Measurements from ENCODE around the gene GNAI2. TPM values are rescaled to one million over a fixed set of nuclear protein-coding genes. Genes with fewer than 3 reads are reported as not detected.

The GNAI2 gene
- total RNA-seq, 6 experiments from 2014 or later, result 532 to 617 (median 582) TPM

GRCh38 chr3:50203113-50203808 lies 32.7 kb upstream of the GNAI2 start:
- Mint-ChIP-seq H3K36me3 (ENCODE audit: low read depth) (no peaks in the 10 kb centered on the region), H3K27me3 (ENCODE audit: insufficient read depth) (peaks cover 39% of the 10 kb centered on the region), H3K4me3 (no peak overlapping the region), H3K4me1 (ENCODE audit: low read depth) (0 out of 2 replicates have a peak, but pooled peaks cover 5% of the 10 kb centered on the region), H3K9me3 (no peaks in the 10 kb centered on the region), H3K27ac (no peak overlapping the region)
- DNase-seq, result no peak
- TF ChIP-seq, protein P1, sequence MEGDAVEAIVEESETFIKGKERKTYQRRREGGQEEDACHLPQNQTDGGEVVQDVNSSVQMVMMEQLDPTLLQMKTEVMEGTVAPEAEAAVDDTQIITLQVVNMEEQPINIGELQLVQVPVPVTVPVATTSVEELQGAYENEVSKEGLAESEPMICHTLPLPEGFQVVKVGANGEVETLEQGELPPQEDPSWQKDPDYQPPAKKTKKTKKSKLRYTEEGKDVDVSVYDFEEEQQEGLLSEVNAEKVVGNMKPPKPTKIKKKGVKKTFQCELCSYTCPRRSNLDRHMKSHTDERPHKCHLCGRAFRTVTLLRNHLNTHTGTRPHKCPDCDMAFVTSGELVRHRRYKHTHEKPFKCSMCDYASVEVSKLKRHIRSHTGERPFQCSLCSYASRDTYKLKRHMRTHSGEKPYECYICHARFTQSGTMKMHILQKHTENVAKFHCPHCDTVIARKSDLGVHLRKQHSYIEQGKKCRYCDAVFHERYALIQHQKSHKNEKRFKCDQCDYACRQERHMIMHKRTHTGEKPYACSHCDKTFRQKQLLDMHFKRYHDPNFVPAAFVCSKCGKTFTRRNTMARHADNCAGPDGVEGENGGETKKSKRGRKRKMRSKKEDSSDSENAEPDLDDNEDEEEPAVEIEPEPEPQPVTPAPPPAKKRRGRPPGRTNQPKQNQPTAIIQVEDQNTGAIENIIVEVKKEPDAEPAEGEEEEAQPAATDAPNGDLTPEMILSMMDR (IDR thresholded peaks at IDR 0.05), result no peak

DNA sequence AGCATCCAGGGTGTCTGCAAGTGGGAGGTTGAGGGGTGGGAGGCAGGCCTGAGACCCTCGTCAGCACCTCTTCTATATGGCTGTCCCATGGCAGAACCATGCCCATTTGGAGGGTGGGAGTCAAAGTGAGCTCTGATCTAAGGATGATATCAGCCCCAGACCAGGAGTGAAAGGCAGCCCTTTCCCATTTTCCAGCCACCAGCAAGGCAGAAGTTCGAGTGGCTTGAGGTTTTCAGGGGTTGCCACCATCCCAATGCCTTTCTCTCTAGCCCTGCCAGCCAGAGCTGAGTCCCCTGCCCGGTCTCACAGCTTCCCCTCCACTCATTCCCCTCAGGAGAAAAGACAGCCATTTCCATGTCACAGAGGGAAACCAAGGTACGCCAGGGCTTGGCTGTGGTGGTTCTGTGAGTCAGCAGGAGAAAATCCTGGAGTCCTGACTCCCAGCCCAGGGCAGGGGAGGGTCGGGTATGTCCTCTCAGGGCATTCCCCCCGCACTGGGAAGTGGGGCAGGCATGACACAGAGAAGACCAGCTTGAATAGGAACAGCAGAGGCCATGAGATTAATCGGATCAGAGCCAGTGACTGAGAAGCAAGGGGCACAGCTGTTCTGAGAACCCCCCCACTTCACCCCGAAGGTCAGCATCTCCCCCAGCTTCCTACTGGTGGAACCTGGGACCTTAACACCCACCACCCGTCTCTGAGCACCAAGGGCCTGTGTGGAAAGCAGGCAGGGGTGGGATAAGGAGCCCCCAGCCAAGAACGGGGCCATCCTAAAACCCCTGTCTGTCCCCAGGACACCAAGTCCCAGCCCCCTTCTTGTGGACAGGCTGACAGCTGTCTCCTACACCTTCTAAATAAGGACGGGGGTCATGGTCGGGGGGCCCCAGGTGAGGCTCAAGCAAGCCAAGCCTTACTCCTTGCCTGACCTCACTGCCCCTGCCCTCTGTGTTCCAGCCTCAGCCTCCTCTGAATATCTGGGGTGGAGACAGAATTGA lies 31.9 kb upstream of the GNAI2 start:
- Mint-ChIP-seq H3K27me3 (ENCODE audit: insufficient read depth) (peaks cover 42% of the 10 kb centered on the region), H3K4me1 (ENCODE audit: low read depth) (0 out of 2 replicates have a peak, but pooled peaks cover 5% of the 10 kb centered on the region), H3K9me3 (no peaks in the 10 kb centered on the region), H3K36me3 (ENCODE audit: low read depth) (no peaks in the 10 kb centered on the region), H3K27ac (no peak overlapping the region), H3K4me3 (no peak overlapping the region)
- DNase-seq, result no peak
- TF ChIP-seq, protein P1 (IDR thresholded peaks at IDR 0.05), result no peak

GRCh38 chr3:50204804-50205412 lies 31.1 kb upstream of the GNAI2 start, which contains the start of gene SLC38A3:
Gene SLC38A3, plus strand, starts transcription at chr3:50205271. Its CDS starts 8,929 bp downstream, at chr3:50214200.
- H3K4me1 Mint-ChIP-seq (ENCODE audit: low read depth), result 0 out of 2 replicates have a peak, but pooled peaks cover 5% of the 10 kb centered on the region
- no peak within 1 kb of the TSS for H3K27ac Mint-ChIP-seq
- no peak within 1 kb of the TSS for H3K4me3 Mint-ChIP-seq
- TF ChIP-seq, protein P1 (IDR thresholded peaks at IDR 0.05), result no peak
- H3K36me3 Mint-ChIP-seq (ENCODE audit: low read depth), result no peaks in the 10 kb centered on the region
- H3K27me3 Mint-ChIP-seq (ENCODE audit: insufficient read depth), result peaks cover 42% of the 10 kb centered on the region
- DNase-seq, result no peak
- no peaks in the 10 kb centered on the region for H3K9me3 Mint-ChIP-seq

DNA sequence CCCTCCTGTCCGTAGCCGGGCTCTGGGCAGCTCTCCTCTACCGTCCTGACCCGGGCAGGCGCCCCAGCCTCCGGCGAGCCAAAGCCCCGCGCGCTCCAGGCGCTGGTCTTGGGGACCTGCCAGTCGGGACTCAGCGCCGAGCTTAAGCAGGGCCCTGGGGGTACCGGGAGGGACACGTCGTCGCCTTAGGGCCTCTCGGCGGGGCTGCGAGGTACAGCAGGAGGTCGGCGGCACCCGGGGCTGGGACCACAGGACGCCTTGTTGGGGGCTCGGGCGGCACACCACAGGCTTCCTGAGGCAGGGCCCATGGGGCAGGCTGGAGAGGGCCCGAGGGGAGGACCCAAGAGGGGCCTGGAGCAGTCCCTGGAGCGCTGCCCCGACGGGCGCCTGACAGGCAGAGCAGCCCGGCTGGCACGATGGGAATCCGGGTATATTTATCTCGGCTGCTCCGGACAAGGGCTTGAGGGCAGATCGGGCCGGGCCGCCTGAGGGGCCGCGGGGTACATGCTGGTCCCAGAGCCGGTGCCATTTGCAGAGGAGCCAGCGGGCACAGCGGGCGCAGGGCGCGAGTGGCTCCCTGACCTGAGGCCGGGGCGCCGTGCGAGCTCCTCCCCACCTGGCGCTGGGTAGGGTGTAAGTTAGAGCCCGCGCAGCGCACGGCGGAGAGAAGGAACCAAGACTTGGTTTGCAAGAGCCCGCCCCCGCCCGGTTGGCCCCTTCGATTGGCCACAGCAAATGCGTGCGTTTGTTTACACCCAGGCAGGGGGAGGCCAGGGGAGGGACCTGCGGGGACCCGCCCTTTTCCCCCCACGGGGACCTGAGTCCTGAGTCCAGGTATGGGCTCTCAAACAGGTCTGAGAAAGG lies 30.4 kb upstream of the GNAI2 start:
- 0 out of 2 replicates have a peak, but pooled peaks cover 5% of the 10 kb centered on the region for H3K4me1 Mint-ChIP-seq (ENCODE audit: low read depth)
- no peaks in the 10 kb centered on the region for H3K9me3 Mint-ChIP-seq
- H3K27me3 Mint-ChIP-seq (ENCODE audit: insufficient read depth), result peaks cover 40% of the 10 kb centered on the region
- TF ChIP-seq, protein P1 (IDR thresholded peaks at IDR 0.05), result no peak
- DNase-seq, result no peak
- H3K36me3 Mint-ChIP-seq (ENCODE audit: low read depth), result no peaks in the 10 kb centered on the region
- H3K27ac Mint-ChIP-seq, result no peak overlapping the region
- H3K4me3 Mint-ChIP-seq, result no peak overlapping the region
